GM11168 (cell line): ENCODE data around the gene ITIH3.

ENCODE experiments used
- in situ Hi-C: fragments of 300-500 bp; cut with MboI; formaldehyde crosslinking; loops from one replicate; pipeline ENCODE4 v1.12.0; 2022; ENCODE audit warnings: low sequenced_read_pairs; ENCODE audit not compliant: unreplicated experiment

The ITIH3 gene

GRCh38 chr3:52791928-52792327, 2.7 kb upstream of the ITIH3 start:
- in situ Hi-C loops = no loop called here

- in situ Hi-C loops = no loop called here
Observed at GRCh38 chr3:52792413-52792812, 2.2 kb upstream of the ITIH3 start.

- in situ Hi-C loops = no loop called here
Observed at GRCh38 chr3:52792961-52793695, 1.5 kb upstream of the ITIH3 start.

GRCh38 chr3:52793702-52794611, 639 bp upstream of the ITIH3 start:
- in situ Hi-C loops = no loop called here

GRCh38 chr3:52795298-52795900, 803 bp downstream of the ITIH3 start:
- in situ Hi-C loops = no loop called here

GRCh38 chr3:52796411-52796810, 1.8 kb downstream of the ITIH3 start:
- in situ Hi-C loops = no loop called here

GRCh38 chr3:52798376-52798977, 3.9 kb downstream of the ITIH3 start:
- in situ Hi-C loops = no loop called here

GRCh38 chr3:52798978-52799476, 4.4 kb downstream of the ITIH3 start:
- in situ Hi-C loops = no loop called here

- in situ Hi-C loops = no loop called here
Observed at GRCh38 chr3:52800079-52800478, 5.5 kb downstream of the ITIH3 start.

GRCh38 chr3:52801839-52802238, 7.2 kb downstream of the ITIH3 start:
- in situ Hi-C loops = no loop called here

GRCh38 chr3:52805270-52806039, 10.9 kb downstream of the ITIH3 start:
- in situ Hi-C loops = no loop called here

- in situ Hi-C loops = no loop called here
Observed at GRCh38 chr3:52809149-52809548, 14.6 kb downstream of the ITIH3 start.

- in situ Hi-C loops = no loop called here
Observed at GRCh38 chr3:52809662-52810377, 15.2 kb downstream of the ITIH3 start.

GRCh38 chr3:52810923-52811322, 16.3 kb downstream of the ITIH3 start:
- in situ Hi-C loops = no loop called here

GRCh38 chr3:52811452-52812011, 16.9 kb downstream of the ITIH3 start:
- in situ Hi-C loops = no loop called here

- in situ Hi-C loops = no loop called here
Observed at GRCh38 chr3:52813810-52814209, 19.2 kb downstream of the ITIH3 start.

- in situ Hi-C loops = no loop called here
Observed at GRCh38 chr3:52816199-52816598, 21.6 kb downstream of the ITIH3 start.

- in situ Hi-C loops = no loop called here
Observed at GRCh38 chr3:52816654-52817053, 22.1 kb downstream of the ITIH3 start.

- in situ Hi-C loops = no loop called here
Observed at GRCh38 chr3:52817221-52817620, 22.6 kb downstream of the ITIH3 start.
